HepG2 (cell line): ENCODE data around the gene SLC38A3. TPM values are rescaled to one million over a fixed set of nuclear protein-coding genes. Genes with fewer than 3 reads are reported as not detected.

Experiments used
- ATAC-seq: fragments of 200-7000 bp; cut with Tn5 transposase; 3 replicates; pipeline ENCODE4 v1.9.1; 2020; ENCODE audit warnings: mild to moderate bottlenecking, moderate library complexity
- BruUV-seq: library from RNA; stranded (reverse); fragments of 400-500 nt; replicated peaks from 2 replicates; lab custom pipeline; 2021; lab: Mats Ljungman, UMichigan
- CTCF ChIA-PET: fragments of 300-600 bp; formaldehyde crosslinking; extraction: SDS; loops from one replicate; lab custom pipeline; 2021; ENCODE audit warnings: low total read pairs, inconsistent platforms, low intra/inter-chr PET ratio; lab: Yijun Ruan, JAX
- POLR2A ChIA-PET: fragments of 350-600 bp; sonication (Branson Sonifier 250); formaldehyde crosslinking; loops from one replicate; lab custom pipeline; 2020; ENCODE audit warnings: antibody characterized with exemption, inconsistent platforms; lab: Yijun Ruan, JAX
- DNase-seq: peaks from one replicate; pipeline ENCODE4 v3.0.0-alpha.2; 2015; ENCODE audit warnings: low spot score
- FAIRE-seq: peaks from 3 replicates; lab custom pipeline; 2011; peaks lifted over from hg19 to GRCh38; lab: Jason Lieb, UNC
- H2AFZ ChIP-seq: one replicate; pipeline ENCODE4 v1.6.1; 2011; ENCODE audit warnings: low read length, inconsistent platforms
- H3K27ac ChIP-seq: fragments of 300-600 bp; 3 replicates; pipeline ENCODE4 v1.8.0; 2011; ENCODE audit warnings: mixed run types, mild to moderate bottlenecking, mixed read lengths, low read length, inconsistent platforms; ENCODE audit not compliant: insufficient read depth; ENCODE audit errors: extremely low read length
- H3K27me3 ChIP-seq, 2 experiments: fragments of 200-600 bp in 1 of 2; 2 replicates in 1 of 2; 3 replicates in 1 of 2; pipeline versions ENCODE4 v1.6.0 to v1.8.0; 2011; ENCODE audit warnings: low read length in 2 of 2, mild to moderate bottlenecking in 2 of 2, moderate library complexity in 2 of 2, inconsistent platforms in 1 of 2; ENCODE audit not compliant: insufficient read depth in 2 of 2, control insufficient read depth in 1 of 2
- H3K36me3 ChIP-seq, 2 experiments: fragments of 200-600 bp in 1 of 2; replicated peaks in 1 of 2; 2 replicates in 1 of 2; 3 replicates in 1 of 2; pipeline versions ENCODE4 v1.5.1 to v1.8.0; 2011; ENCODE audit warnings: low read length in 2 of 2, inconsistent platforms in 1 of 2; ENCODE audit not compliant: insufficient read depth in 2 of 2, control insufficient read depth in 1 of 2
- H3K4me1 ChIP-seq: 2 replicates; pipeline ENCODE4 v1.5.1; 2012; ENCODE audit warnings: low read length, inconsistent platforms; ENCODE audit not compliant: insufficient read depth
- H3K4me2 ChIP-seq: 2 replicates; pipeline ENCODE4 v1.6.0; 2011; ENCODE audit warnings: low read depth, low read length, inconsistent platforms
- H3K4me3 ChIP-seq, 3 experiments: fragments of 200-600 bp in 1 of 3; sonication (generic), shearing (Covaris generic) in 1 of 3; replicated peaks in 1 of 3; 2 replicates each; pipeline ENCODE4 v1.5.1; 2011 to 2016; ENCODE audit warnings: low read length in 3 of 3, inconsistent platforms in 2 of 3, low read depth in 2 of 3, mild to moderate bottlenecking in 2 of 3, control low read depth in 1 of 3, mixed read lengths in 1 of 3; ENCODE audit not compliant: insufficient read depth in 1 of 3
- H3K79me2 ChIP-seq: one replicate; pipeline ENCODE4 v1.6.1; 2011; ENCODE audit warnings: low read length, inconsistent platforms; ENCODE audit not compliant: insufficient read depth
- H3K9ac ChIP-seq: 2 replicates; pipeline ENCODE4 v1.6.0; 2011; ENCODE audit warnings: mild to moderate bottlenecking, low read depth, low read length, inconsistent platforms; ENCODE audit not compliant: insufficient read depth
- H3K9me3 ChIP-seq: 2 replicates; pipeline ENCODE4 v1.5.1; 2012; ENCODE audit warnings: mild to moderate bottlenecking, low read length
- H4K20me1 ChIP-seq: 2 replicates; pipeline ENCODE4 v1.6.0; 2011; ENCODE audit warnings: inconsistent platforms, mild to moderate bottlenecking, low read length, moderate library complexity; ENCODE audit not compliant: insufficient read depth
- ETV5 ChIP-seq: IDR thresholded peaks from 2 replicates; pipeline ENCODE4 v1.6.1; 2018; ENCODE audit warnings: missing biosample characterization, missing genetic modification reagents, inconsistent platforms, borderline replicate concordance
- HOXA5 ChIP-seq: sonication (generic); formaldehyde crosslinking; IDR thresholded peaks from 2 replicates; pipeline ENCODE4 v1.4.0; 2020; ENCODE audit warnings: missing genetic modification reagents
- IRF9 ChIP-seq: sonication (generic); formaldehyde crosslinking; IDR thresholded peaks from 2 replicates; pipeline ENCODE4 v1.8.0; 2022; ENCODE audit warnings: missing genetic modification reagents, mild to moderate bottlenecking, borderline replicate concordance
- KMT2A ChIP-seq: sonication (generic); formaldehyde crosslinking; IDR thresholded peaks from 2 replicates; pipeline ENCODE4 v1.4.0; 2020; ENCODE audit warnings: missing genetic modification reagents
- MAX ChIP-seq: IDR thresholded peaks from 2 replicates; pipeline ENCODE4 v1.6.1; 2012; ENCODE audit warnings: inconsistent platforms
- MTERF4 ChIP-seq: sonication (generic); formaldehyde crosslinking; IDR thresholded peaks from 2 replicates; pipeline ENCODE4 v1.8.0; 2023; ENCODE audit warnings: mild to moderate bottlenecking, missing genetic modification reagents
- PATZ1 ChIP-seq: sonication (generic); formaldehyde crosslinking; IDR thresholded peaks from 2 replicates; pipeline ENCODE4 v1.4.0; 2020; ENCODE audit warnings: missing genetic modification reagents
- PHF20 ChIP-seq: sonication (generic); formaldehyde crosslinking; IDR thresholded peaks from 2 replicates; pipeline ENCODE4 v1.5.0; 2020; ENCODE audit warnings: mild to moderate bottlenecking, missing genetic modification reagents
- TOE1 ChIP-seq: sonication (generic); formaldehyde crosslinking; IDR thresholded peaks from 2 replicates; pipeline ENCODE4 v1.4.0; 2020; ENCODE audit warnings: mild to moderate bottlenecking, missing genetic modification reagents
- ZBTB7B ChIP-seq: sonication (generic); formaldehyde crosslinking; IDR thresholded peaks from 2 replicates; pipeline ENCODE4 v1.4.0; 2020; ENCODE audit warnings: missing genetic modification reagents
- ZNF598 ChIP-seq: sonication (generic); formaldehyde crosslinking; IDR thresholded peaks from 2 replicates; pipeline ENCODE4 v1.5.1; 2020; ENCODE audit warnings: mild to moderate bottlenecking, missing genetic modification reagents, borderline replicate concordance
- ZNF672 ChIP-seq: sonication (generic); formaldehyde crosslinking; IDR thresholded peaks from 2 replicates; pipeline ENCODE4 v1.8.1; 2022; ENCODE audit warnings: missing genetic modification reagents
- ZNF720 ChIP-seq: sonication (generic); formaldehyde crosslinking; IDR thresholded peaks from 2 replicates; pipeline ENCODE4 v1.4.0; 2020; ENCODE audit warnings: missing genetic modification reagents
- ZNF740 ChIP-seq: sonication (generic); formaldehyde crosslinking; IDR thresholded peaks from 2 replicates; pipeline ENCODE4 v1.4.0; 2020; ENCODE audit warnings: missing genetic modification reagents
- WGBS: methylation state at CpG from one replicate; pipeline ENCODE4 v1.1.6; 2017; ENCODE audit warnings: low lambda C conversion rate; 5-methylcytosine and 5-hydroxymethylcytosine counted together
- in situ Hi-C: cut with HindIII; loops from 2 replicates; pipeline ENCODE4 v1.10.0; 2017; ENCODE audit warnings: low pct_unique_long_range_greater_than_20kb; ENCODE audit not compliant: extremely low pct_ligation_motif_present
- intact Hi-C: fragments of 100-400 bp; cut with micrococcal nuclease; formaldehyde crosslinking; loops from one replicate; pipeline ENCODE4 v1.10.0; 2022; ENCODE audit not compliant: unreplicated experiment
- polyA plus RNA-seq, 8 experiments: library from polyadenylated mRNA; depleted of rRNA in 3 of 8; stranded (reverse) in 7 of 8; unstranded in 1 of 8; fragments of >200 nt; fragmentation: Illumina TruSeq in 4 of 8; extraction: Trizol in 4 of 8; gene quantifications; 2 replicates each; pipeline versions ENCODE4 v1.2.1 to v1.2.3, GENCODE V29; 2011 to 2016; ENCODE audit warnings: low read depth in 4 of 8, missing spikeins in 1 of 8, mixed read lengths in 1 of 8; ENCODE audit not compliant: insufficient read depth in 1 of 8
- total RNA-seq, 5 experiments: library from RNA; depleted of rRNA; stranded (reverse); fragments of >200 nt; fragmentation: Illumina TruSeq; extraction: Trizol; gene quantifications; 2 replicates each; pipeline ENCODE4 v1.2.3, GENCODE V29; 2016; ENCODE audit warnings: low read depth in 1 of 5

SLC38A3 gene
- total and polyA plus RNA-seq, 2 of the 13 experiments (the other 11 are each of a cell fraction or from before 2014, with no cell fraction given) = 29.8 to 164 TPM

- 3% methylated on average over 7 of the region's 13 CpGs for WGBS
- Histone ChIP-seq H3K36me3 (peaks cover 0 to 11% of the 10 kb centered on the region in 2 experiments; a peak in 1 of 5 replicates), H4K20me1 (no peaks in the 10 kb centered on the region), H3K9ac (peak overlapping the region; percentile 71), H3K79me2 (peaks cover 7% of the 10 kb centered on the region), H3K4me3 (peak overlapping the region; percentile 67 to 84 (median 81)), H3K4me2 (peak overlapping the region; percentile 91), H2AFZ (no peak overlapping the region), H3K9me3 (no peaks in the 10 kb centered on the region), H3K27ac (no peak overlapping the region), H3K4me1 (peaks cover 65% of the 10 kb centered on the region), H3K27me3 (peaks cover 0 to 15% of the 10 kb centered on the region in 2 experiments; a peak in 2 of 5 replicates)
- ChIA-PET CTCF (interaction anchor here (3.0 kb wide), 1 partner anchor 33 kb away, joined by 22 read pairs; no protein-coding TSS in a partner anchor), POLR2A (interaction anchor here (1.1 to 3.7 kb wide), 6 partner anchors 10 to 39 kb away, joined by 3 to 23 read pairs (median 6); no protein-coding TSS in a partner anchor)
- intact Hi-C loops (loop anchor here (1.0 kb wide), 1 partner anchor 33 kb away; no protein-coding TSS in a partner anchor), in situ Hi-C loops (no loop called here)
- FAIRE-seq (no peak), ATAC-seq (no peak), DNase-seq (no peak)
- BruUV-seq = no TSS peak
- TF ChIP-seq ZNF720 (CRISPR knock-in tag) (no peak), ZNF740 (CRISPR knock-in tag) (0 out of 2 replicates have a peak, but pooled peaks have one; percentile 44), KMT2A (CRISPR knock-in tag) (0 out of 2 replicates have a peak, but pooled peaks have one; percentile 38), IRF9 (CRISPR knock-in tag) (no peak), ZNF598 (CRISPR knock-in tag) (no peak; the same call in 1 of the 2 replicates), TOE1 (CRISPR knock-in tag) (no peak), ETV5 (CRISPR knock-in tag) (no peak), HOXA5 (0 out of 2 replicates have a peak, but pooled peaks have one; percentile 24), MTERF4 (CRISPR knock-in tag) (no peak), ZNF672 (no peak), PATZ1 (CRISPR knock-in tag) (0 out of 2 replicates have a peak, but pooled peaks have one; percentile 11), MAX (peak; percentile 32; the same call in 1 of the 2 replicates), ZBTB7B (0 out of 2 replicates have a peak, but pooled peaks have one; percentile 18), PHF20 (CRISPR knock-in tag) (no peak)
Observed at GRCh38 chr3:50155891-50156290, 49.2 kb upstream of the SLC38A3 start.
